NCI-H748 treated with DMSO at 0.1 percent for 48 hours (cell line): Measurements from ENCODE around the gene ZNF76.
A peak's percentile ranks its signal among the peaks of the same experiment; 100 is the strongest.

Experiments
- DNase-seq: peaks from one replicate; lab custom pipeline; 2025; lab: John Stamatoyannopoulos, UW

The ZNF76 gene

DNA sequence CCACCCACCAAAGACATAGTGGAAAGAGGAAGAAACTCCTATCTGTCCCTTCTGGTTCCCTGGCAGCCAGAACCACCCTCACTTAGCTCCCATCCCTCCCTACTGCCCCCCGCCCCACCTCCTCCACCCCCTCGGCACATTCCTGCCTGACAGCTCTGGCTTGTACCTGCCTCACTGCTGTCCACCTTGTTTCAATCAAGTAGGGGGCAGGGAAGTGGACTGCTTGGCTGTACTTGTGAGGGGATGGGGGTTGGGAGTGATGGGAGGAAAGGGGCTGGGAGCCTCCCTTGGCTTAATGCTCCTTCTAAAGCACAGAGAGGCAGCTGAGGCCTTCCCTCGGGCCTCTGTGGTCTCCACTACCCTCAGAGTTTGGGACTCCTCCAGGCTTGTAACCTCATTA, 22.1 kb upstream of the ZNF76 start:
- no peak for DNase-seq

DNA sequence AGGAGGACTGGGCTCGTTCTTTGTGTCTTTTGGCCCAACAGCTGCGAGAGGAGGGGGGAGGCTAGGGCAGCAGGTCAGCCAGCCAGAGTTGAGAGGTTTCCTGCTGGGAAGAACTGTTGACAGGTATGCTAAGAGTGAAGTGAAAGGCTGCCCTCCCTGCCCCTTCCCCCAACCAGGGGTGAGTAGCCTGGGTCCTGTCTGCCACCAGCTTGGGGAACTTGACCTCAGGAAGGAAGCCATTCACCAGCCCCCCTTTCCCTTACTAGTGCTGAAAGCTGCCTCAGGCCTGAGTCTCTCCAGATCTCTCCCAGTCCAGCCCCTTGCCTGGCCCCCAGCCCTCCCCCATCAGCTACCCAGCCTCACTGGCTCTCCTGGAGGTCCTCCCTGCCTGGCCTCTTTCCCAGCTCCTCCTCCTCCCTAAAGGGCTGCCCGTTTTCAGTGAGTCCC, 20.7 kb upstream of the ZNF76 start:
- no peak for DNase-seq

DNA sequence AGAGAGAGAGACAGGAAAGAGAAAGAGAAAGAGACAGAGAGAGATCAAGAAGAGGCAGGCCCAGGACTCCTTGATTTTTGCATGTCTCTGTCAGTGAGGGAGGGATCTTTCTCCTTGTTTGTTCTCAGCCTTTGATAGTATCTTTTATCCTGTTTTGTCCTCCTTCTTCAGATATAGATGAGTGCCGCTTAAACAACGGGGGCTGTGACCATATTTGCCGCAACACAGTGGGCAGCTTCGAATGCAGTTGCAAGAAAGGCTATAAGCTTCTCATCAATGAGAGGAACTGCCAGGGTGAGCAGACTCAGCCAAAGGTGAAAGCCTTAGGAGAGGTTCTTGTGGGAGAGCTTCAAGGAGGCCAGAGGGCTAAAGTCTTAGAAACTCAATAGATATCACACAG, 20.0 kb upstream of the ZNF76 start:
- DNase-seq, result no peak

DNA sequence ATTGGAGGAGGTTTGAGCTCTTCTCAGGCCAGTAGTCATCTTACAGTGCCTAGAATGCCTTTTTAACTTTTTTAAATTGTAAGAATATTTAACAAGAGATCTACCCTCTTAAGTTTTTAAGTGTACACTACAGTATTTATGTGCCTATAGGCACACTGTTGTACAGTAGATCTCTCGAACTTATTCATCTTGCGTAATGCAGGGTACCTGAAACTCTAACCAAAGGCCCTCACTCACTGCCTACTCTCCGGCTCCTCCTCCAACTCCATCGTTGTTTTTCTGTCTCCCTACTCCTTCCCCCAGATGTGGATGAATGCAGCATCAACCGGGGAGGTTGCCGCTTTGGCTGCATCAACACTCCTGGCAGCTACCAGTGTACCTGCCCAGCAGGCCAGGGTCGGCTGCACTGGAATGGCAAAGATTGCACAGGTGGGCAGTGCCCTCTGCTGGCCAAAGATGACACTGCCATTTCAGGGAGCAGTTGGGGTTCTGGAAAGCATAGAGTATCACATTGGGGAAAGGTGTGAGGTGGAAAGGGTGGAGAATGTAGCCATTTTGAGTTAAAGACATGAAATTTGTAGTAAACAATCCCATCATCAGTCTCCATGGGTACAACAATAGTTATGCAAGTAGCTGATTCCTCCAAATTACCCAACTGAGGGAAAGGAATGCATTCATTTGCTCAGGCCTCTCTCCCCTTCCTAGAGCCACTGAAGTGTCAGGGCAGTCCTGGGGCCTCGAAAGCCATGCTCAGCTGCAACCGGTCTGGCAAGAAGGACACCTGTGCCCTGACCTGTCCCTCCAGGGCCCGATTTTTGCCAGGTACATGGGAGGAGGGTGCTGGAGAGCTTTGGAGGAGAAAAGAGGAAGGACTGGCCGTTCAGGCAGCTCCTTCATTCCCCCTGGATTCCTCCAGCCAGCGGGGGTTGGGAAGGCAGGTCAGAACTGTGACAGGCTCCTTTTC, 18.4 kb upstream of the ZNF76 start:
- DNase-seq, result peak; percentile 59

DNA sequence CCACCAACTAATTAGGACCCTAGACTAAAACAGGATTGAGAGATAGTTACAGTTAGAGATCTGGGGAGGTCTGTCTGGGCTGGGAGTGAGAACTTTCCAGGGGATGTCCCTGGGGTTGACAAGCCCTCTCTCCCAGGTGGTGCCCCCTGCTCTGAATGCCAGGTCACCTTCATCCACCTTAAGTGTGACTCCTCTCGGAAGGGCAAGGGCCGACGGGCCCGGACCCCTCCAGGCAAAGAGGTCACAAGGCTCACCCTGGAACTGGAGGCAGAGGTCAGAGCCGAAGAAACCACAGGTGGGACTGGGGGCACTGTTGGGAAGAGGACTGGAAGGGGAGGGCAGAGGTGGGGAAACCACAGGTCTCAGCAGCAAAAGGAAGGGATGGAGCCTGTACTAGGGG, 17.0 kb upstream of the ZNF76 start:
- no peak for DNase-seq

DNA sequence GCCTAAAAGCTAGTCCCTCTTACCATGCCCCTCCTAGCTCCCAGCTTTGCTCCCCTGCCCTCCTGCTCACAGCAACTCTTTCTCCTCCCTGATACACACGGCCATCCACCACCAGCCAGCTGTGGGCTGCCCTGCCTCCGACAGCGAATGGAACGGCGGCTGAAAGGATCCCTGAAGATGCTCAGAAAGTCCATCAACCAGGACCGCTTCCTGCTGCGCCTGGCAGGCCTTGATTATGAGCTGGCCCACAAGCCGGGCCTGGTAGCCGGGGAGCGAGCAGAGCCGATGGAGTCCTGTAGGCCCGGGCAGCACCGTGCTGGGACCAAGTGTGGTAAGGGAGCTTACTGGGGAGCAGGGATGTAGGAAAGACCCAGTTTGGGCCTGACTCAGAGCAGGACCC, 16.6 kb upstream of the ZNF76 start:
- DNase-seq, result no peak

DNA sequence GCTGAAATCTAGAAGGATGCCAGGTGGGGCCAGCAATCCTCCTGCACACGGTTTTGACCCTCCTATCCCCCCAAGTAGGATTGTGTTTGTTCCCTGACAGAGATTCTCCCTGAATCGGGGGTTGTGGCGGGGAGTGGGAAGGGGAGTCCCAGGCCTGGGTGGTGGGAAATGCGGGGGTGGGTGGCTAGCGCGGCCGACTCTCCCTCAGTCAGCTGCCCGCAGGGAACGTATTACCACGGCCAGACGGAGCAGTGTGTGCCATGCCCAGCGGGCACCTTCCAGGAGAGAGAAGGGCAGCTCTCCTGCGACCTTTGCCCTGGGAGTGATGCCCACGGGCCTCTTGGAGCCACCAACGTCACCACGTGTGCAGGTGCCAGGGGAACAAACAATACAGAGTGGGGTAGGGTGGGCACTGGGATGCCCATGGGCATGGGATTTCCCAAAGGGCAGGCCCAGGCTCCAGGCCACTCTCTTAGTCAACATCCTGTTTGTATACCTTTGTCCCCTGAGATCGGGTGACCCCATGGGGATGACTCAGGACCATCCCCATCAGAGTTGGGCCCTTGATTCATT, 16.1 kb upstream of the ZNF76 start:
- no peak for DNase-seq

DNA sequence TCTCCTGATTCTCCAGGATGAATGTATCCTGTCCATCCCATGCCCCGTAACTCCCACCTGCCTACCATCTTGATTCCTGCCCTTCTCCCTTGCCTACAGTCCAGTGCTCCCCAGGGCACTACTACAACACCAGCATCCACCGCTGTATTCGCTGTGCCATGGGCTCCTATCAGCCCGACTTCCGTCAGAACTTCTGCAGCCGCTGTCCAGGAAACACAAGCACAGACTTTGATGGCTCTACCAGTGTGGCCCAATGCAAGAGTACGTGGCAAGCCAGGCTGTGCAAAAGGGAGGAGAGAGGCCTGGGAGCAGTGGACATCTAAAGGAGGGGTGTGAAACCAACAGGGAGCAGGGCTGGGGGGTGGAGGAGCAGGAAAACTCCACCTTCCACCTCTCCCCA, 15.0 kb upstream of the ZNF76 start:
- DNase-seq, result no peak

DNA sequence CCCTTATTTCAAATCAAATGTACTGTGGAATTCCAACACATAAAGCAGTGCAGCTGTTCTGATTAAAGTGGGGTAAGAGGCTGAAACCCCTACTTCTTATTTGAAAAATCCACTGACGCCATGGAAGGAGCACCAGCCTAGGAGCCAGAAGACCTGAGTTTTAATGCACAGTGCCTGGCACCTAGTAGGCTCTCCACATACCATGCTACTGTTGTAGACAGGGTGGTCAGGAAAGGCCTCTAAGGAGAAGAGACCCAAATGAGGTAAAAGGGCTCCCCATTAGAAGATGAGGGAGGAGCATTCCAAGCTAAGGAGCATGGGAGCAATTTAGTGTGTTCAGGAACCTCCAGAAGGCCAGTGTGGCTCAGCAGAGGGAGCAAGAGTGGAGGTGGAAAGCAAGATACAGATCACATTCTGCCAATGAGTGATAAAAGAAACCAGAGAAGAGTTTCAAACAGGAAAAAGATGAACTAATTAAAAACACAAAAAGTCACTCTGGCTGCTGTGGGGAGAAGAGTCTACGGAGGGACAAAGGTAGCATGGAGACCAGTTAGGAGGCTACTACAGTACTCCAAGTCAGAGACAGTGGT, 11.8 kb upstream of the ZNF76 start:
- no peak for DNase-seq

DNA sequence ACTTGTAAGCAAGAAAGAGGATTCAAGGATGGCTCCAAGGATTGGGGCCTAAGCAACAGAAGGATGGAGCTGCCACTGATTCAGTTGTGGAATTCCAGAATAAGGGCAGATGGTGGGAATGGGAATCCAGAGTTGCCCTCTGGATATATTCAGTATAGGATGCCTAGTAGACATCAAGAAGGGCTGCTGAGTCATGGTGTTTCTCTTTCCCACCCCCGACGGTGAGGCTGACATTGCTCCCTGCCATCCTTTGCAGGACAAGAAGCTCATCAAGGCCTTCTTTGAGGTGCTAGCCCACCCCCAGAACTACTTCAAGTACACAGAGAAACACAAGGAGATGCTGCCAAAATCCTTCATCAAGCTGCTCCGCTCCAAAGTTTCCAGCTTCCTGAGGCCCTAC, 11.2 kb upstream of the ZNF76 start:
- DNase-seq, result no peak

DNA sequence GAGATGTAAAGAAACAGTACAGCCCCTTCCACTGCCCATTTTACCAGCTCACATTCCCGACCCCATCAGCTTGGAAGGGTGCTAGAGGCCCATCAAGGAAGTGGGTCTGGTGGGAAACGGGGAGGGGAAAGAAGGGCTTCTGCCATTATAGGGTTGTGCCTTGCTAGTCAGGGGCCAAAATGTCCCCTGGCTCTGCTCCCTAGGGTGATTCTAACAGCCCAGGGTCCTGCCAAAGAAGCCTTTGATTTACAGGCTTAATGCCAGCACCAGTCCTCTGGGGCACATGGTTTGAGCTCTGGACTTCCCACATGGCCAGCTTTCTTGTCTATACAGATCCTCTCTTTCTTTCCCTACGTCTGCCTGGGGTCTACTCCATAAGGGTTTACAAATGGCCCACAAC, 10.6 kb upstream of the ZNF76 start:
- DNase-seq, result no peak

DNA sequence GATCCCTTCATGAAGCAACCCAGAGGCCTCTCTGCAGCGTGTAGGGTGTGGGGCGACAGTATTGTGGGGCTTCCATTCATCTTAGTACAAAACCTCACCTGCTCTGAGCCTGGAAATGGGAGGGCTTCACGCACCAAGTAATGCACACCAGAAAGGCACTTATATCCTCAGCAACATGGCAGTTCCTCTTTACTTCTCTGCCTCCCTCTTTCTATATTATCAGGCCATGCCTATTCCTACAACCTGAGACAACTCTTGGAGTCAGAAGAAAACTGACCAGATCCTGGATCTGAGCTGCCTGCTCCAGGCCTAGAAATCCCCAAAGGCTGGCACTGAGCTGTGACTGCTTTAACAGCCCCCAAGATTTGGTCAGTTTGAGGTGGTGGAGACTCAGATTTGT, 7.6 kb upstream of the ZNF76 start:
- DNase-seq, result no peak

DNA sequence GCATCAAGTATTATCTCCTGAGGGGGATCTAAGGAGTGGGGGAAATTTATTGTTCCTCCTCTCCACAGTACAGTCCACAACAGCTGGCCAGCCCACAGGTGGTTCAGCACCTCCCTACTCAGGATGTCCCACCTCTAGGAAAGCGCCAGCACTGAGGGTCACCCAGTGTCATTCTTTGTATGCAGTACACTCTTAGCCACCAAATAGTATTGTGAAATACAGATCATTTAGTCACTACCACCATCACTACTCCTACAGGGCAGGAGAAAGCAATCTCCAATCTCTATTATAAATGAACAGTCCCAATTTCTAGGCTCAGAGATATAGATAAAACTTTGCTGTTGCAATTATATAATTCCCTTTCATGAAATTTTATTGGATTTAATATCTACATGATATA, 6.3 kb upstream of the ZNF76 start:
- DNase-seq, result no peak

DNA sequence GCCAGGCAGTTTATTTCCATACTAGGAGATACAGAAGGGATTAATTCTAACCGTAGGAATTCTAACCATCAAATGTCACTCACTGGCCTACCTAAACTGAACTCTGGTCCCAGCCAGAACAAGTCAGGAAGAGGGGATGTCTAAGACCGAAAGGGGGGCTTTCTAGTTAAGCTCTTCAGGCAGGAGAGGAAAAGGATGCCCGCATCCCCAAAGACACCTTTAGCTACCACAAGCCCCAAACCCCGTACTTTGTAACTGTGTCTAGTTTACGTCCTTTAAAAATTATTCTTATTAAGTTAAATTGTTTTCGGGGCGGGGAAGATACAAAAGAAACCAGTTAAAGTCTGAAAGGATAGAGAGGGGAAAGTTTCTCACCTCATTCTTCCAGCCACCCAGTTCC, 1.2 kb upstream of the ZNF76 start:
- no peak for DNase-seq

DNA sequence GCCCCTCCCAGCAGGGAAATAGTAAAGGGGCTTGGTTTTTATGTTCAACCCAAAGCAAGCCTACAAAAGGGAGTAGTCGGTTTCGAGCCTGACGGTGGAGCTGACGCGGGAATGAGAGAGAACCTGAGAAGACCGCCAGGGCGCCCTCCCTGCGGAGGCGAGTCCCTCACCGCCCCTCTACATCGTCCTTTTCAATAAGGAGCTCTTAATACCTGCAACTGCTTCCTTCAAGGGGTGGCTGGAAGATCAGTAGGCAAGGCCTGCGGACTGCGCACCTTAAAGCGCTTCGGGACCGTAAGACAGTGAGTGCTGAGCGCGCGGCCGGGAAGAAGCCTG, 709 bp upstream of the ZNF76 start:
- peak; percentile 60 for DNase-seq

DNA sequence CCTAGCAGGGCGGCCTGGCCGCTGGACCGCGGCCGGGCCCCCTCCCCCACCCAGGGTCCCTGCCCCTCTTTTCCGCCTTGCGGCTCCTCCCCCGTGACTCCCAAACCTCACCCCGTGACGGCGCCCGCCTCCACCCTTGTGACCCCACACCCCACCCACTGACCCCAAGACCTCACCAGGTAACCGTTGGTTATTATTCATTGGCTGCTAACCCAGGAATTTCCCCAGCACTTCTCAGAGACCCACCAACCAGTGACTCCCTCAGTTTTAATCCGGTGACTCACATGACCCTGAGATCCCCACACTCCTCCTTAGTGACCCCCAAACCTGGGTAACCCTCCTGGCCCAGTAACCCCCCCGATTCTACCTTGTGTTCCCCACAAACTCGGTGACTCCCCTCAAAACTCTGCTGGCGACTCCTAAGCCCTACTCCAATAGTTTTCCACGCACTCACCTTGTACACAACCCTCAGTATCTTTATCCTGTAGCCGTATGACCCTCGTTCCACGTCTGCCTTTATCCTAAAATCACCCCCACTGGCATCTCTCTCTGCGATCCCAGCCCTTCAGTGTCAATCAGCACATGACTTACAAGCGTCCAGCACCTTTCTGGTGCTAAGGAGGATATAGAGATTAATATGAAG, 534 bp downstream of the ZNF76 start:
- DNase-seq, result no peak

DNA sequence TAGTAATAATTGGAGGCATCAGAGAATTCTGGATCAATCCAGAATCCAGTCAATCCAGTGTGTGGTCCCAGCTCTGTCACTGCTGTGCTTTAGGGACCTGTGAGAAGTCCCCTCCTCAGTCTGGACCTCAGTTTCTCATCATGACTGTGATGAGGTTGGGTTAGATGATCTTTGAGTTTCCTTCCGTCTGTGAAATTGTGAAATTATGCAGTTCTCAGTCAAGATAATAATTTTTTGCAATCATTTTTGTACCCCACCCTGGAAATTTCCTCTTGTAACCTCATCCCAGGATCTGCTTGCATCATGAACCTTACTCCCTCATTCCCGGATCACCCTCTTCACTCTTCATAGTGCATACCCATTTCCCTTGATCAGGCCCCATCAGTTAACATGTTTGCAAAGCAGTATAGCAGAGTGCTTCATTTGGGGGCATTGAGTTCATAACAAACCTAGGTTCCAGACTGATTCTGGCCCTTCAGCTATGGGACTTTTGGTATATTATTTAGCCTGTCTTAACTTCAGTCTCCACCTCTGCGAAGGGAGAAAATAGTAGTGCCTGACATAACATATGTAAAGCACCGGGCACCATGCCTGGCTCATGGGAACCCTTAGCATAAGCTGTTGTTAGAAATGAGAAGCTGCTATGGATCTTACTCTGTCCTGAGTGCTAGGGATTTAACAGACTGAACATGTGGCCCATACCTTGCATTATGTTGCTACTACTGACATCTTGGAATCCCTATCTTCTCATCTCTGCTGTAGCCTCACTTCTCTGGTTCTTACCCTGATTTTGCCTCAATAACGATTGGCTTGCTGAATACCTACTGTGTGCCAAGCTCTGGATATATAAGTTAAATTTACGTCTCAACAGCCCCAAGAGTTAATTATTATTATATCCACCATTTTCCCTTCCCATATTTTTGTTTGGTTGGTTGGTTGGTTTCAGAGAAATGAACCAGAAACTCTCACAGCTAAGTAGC, 1.3 kb downstream of the ZNF76 start:
- DNase-seq, result no peak

DNA sequence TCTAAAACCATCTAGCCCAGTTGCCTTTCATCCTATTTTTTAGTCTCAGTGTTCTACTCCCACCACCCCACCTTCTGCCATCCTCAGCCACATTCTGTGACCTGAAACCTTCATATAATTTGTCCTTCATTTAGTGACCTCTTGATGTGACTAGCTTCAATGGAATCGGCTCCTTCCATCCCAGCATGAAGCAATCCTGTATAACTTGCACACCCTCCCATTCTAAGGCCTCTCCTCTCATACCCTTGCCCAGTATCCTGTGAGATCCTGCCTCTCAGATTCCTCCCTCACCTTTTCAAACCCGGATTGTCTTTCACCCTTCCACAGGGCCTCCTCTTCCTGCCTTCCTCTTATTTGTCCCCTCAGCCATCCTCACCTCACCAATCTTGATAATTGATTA, 3.1 kb downstream of the ZNF76 start:
- DNase-seq, result no peak

DNA sequence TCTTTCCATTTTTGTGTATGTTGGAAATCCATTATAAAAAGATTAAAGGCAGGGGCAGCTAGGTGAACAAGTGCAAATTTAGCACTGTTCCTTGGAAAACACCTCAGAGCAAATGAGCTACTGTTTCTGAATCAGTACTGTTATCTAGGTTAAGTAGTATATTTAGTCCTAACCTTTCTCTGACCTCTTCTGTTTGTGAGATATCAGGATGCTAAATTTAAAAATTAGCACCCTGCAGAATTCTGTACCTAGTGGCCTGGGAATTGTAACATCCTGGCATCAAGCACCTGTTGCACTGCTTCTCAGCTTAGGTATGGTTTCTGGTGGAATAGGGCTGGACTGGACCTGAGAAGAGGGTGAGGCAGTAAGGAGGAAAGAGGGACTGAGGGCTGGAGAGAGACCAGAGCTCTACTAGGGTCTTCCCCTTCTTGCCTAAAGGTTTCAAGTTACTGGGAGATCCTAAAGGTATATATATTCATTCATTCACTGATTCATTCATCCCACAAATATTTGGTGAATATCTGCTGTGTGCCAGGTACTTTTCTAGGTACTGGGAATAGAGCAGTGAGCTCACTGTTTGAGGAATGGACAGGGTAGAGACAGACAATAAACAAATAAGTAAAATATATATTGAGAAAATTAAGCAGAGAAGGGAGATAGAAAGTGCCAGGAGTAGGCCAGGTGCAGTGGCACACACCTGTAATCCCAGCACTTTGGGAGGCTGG, 5.2 kb downstream of the ZNF76 start:
- DNase-seq, result no peak

DNA sequence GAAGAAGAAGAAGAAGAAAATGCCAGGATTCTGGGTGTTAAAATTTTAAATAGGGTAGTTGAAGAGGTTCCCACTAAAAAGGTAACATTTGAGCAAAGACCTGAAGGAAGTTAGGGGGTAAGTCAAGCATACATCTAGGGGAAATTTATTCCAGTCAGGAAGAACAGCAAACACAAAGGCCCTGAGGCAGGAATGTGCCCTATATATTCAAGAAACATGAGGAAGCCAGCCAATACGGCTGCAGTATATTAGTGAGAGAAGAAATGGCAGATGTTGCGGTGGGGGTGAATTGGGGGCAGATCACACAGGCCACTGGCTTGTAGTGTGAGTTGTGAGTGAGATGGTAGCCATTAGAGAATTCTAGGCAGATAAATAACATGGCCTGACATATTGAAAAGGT, 6.0 kb downstream of the ZNF76 start:
- DNase-seq, result no peak

DNA sequence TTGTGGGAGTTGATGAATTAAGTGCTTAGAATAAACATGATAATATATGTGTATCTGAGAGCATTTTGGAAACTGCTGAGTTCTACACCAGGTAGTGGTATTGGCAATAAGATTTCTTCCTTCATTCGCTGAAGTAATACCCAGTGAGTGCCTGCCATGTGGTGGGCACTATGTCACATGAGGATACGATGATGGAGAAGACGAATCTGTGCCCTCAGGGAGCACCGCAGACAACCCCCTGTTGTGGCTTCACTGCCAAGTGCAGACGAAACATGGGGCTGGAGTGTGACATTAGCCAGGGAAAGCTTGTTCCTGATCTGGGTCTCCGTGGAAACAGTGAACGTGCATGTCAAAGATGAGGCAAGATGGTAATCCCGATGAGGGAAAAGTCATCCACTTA, 7.9 kb downstream of the ZNF76 start:
- DNase-seq, result no peak
